ENCODE results near the gene CHSY1.
A peak's percentile ranks its signal among the peaks of the same experiment; 100 is the strongest.

The CHSY1 gene

GRCh38 chr15:101210058-101210457 is 41.8 kb downstream of the CHSY1 start:
- H3K27ac ChIP-seq = peak overlapping the region; percentile 40 to 52
- no peak overlapping the region for H3K4me3 ChIP-seq
- no peak for TF ChIP-seq CTCF (IDR thresholded peaks at IDR 0.05)
- DNase-seq (ENCODE audit: low spot score) = no peak

GRCh38 chr15:101209285-101209845 is 42.5 kb downstream of the CHSY1 start:
- DNase-seq (ENCODE audit: low spot score) = no peak
- H3K4me3 ChIP-seq = no peak overlapping the region
- no peak for TF ChIP-seq CTCF (IDR thresholded peaks at IDR 0.05)
- H3K27ac ChIP-seq = peak overlapping the region; percentile 40 to 52

GRCh38 chr15:101207867-101208288 is 44.0 kb downstream of the CHSY1 start:
- peak overlapping the region in 1 of 2 donors; percentile 62 for H3K27ac ChIP-seq
- no peak for DNase-seq (ENCODE audit: low spot score)
- no peak for TF ChIP-seq CTCF (IDR thresholded peaks at IDR 0.05)

GRCh38 chr15:101206176-101206591 is 45.7 kb downstream of the CHSY1 start:
- Histone ChIP-seq H3K27ac (peak overlapping the region; percentile 24 to 47), H3K4me3 (no peak overlapping the region)
- DNase-seq (ENCODE audit: low spot score) = no peak
- no peak for TF ChIP-seq CTCF (IDR thresholded peaks at IDR 0.05)

More at GRCh38 chr15:101207867-101208288, 44.0 kb downstream of the CHSY1 start:
- no peak overlapping the region for H3K4me3 ChIP-seq

- no peak for DNase-seq (ENCODE audit: low spot score)
- H3K4me3 ChIP-seq = no peak overlapping the region
- TF ChIP-seq CTCF (IDR thresholded peaks at IDR 0.05) = no peak
- peak overlapping the region in 1 of 2 donors; percentile 7 for H3K27ac ChIP-seq
These were observed 46.9 kb downstream of the CHSY1 start for GRCh38 chr15:101204739-101205535.

GRCh38 chr15:101203607-101204189 is 48.1 kb downstream of the CHSY1 start:
- no peak for TF ChIP-seq CTCF (IDR thresholded peaks at IDR 0.05)
- Histone ChIP-seq H3K4me3 (no peak overlapping the region), H3K27ac (peak overlapping the region in 1 of 2 donors; percentile 30)
- no peak for DNase-seq (ENCODE audit: low spot score)
